HG02973 (cell line): ENCODE measurements around the gene TGFBR3.
A peak's percentile ranks its signal among the peaks of the same experiment; 100 is the strongest.

Experiments
- ATAC-seq: cut with Tn5 transposase; IDR thresholded peaks from one replicate; pipeline ENCODE4 v1.9.1; 2021; ENCODE audit warnings: moderate library complexity; ENCODE audit not compliant: unreplicated experiment

TGFBR3 gene

GRCh38 chr1:91741906-91742305 is 144.0 kb downstream of the TGFBR3 start:
- ATAC-seq, result no peak

GRCh38 chr1:91741301-91741700 is 144.7 kb downstream of the TGFBR3 start:
- ATAC-seq, result no peak

DNA sequence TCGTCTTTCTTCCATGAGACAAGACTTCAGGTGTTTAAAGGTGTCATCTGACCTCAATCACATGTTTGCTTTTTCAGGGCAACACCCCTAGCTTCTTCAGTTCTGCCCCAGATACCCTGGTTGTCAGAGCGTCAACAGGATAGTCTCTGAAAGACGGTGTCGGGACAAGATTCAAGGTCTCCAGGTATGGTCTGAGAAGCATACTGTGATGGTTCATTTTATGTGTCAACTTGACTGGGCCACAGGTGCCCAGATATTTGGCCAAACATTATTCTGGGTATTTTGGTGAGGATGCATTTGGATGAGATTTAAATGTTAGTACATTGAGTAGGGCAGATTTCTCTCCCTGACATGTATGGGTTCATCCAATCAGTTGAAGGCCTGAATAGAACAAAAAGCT is 148.3 kb downstream of the TGFBR3 start:
- no peak for ATAC-seq

DNA sequence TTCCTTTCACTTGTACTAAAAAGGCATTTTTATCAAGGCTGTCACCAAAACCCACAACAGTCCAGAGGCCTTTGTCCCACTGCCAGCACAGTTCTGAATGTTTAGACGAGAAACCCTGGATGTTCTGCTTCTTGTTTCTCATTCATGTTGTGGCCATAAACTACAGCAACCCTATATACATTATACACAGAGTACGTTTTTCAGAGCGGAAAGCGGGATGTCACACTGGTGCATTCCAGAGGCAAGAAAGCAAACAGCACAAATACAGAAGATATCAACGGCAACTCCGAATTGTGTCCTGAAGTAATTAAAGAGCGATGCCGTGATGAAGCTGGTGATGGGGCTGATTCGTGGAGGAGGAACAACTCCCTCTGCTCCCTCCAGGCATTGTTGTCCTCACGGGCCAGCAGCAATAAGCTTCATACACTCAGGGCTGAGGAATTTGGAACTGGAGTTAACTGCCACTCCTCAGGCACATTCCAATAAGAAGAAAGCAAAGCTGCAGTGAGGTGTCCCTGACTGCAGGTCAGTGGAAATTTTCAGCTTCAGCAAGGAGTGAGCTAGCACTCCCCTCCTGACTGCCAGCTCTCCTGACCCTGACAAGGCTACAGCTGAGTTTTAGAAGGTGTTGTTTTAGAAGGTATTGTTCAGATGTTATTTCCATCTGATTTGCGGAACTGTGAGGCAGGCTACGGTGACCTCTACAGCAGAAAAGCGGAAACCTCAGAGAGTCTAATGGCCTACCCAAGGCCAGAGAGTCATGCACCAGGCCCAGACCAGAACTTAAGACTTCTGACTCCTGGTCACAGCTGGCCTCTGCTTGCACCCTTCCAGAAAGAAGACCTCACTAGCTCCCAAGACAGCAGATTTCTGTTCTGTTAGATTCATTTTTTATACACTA is 149.0 kb downstream of the TGFBR3 start:
- ATAC-seq, result no peak

- ATAC-seq, result no peak
Observed at GRCh38 chr1:91736146-91736714, 149.7 kb downstream of the TGFBR3 start.

DNA sequence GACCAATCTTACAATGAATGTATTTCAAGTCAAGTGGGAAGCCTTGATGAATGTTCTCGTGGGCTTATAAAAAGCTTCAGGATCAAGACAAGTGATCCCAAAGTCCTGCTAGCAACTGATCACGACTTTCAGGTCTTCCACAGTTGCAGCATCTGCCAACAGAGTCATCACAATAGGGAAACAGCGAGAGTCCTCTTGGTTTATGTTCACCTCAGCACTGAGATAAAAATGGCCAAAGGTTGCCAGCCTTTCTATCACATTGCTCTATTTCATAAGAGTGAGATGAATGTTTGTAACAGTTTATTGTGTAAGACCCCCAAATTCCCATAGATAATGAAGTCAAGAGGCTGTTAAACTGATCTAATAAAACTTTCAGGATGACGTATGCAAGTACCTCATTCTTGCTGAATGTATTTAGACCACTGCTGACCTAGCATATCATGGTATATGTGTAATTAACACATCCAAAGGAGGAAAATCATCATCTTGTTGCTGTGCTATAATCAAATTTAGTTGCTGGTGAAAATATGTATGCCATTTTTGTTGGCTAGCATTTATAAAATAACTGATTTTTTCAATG is 150.6 kb downstream of the TGFBR3 start:
- ATAC-seq, result no peak

DNA sequence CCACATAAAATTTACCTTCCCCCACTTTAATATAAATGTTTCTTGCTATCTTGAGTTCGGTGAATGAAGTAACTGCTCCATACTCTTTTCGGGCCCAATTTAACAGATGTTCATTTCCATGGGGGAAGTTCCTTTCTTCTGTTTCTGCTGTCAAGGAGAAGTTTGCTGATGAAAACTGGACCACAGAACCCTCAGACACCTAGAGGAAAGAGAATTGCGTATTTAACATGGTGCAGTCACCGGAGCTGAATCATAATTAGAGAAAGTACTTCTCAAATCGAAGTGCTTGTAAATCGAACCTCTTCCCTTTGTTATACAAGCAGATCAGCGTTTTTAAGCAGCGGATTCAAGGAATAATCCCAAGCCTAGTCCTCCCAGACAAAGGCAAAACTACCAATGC is 151.2 kb downstream of the TGFBR3 start:
- ATAC-seq, result no peak

DNA sequence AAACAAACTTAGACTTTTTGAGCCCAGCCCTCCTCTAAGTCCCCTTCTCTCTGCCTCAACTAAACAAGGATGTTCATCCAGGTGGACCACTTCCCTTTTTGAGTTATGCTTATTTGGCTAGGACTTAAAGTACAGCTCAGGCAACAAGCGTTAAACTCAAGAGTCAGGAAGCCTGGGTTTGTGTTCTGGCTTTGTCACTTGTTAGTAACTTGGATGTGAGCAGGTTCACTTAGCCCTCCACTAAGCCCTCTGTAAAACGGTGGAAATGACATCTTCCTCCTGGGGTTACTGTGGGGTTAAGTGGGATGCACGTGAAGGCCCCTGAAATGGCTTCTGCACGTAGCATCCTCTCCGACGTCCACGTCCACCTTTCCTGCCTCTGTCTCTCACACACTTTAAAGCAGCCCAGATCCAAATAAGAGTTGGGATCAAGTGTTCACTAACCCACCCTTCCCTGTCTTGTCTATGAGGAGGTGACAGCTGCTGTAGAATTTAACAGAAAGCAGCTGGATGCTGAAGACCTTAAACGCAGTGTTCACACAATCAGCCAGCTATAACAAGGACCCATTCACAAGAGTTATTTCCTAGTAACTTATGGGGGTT is 152.7 kb downstream of the TGFBR3 start:
- no peak for ATAC-seq

- no peak for ATAC-seq
Observed at GRCh38 chr1:91732291-91733107, 153.5 kb downstream of the TGFBR3 start.

DNA sequence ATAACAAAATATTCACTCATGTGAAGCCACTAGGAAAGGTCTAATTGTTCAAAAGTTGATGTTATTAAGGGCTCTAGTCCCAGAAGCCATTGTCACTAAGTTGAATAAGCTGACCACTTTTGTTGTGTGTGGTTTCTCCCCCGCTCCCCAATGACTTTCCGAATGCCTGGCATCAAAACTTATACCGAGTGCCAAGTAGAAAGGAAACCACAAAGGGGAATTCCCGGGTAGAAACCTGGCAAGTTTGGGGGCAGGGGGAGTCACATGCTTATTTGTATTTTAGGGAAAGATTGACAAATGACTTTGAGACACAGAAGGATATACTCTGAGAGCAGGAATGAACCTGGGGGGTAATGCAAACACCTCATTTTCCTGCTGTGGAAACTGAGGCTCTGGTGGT is 154.1 kb downstream of the TGFBR3 start:
- no peak for ATAC-seq

DNA sequence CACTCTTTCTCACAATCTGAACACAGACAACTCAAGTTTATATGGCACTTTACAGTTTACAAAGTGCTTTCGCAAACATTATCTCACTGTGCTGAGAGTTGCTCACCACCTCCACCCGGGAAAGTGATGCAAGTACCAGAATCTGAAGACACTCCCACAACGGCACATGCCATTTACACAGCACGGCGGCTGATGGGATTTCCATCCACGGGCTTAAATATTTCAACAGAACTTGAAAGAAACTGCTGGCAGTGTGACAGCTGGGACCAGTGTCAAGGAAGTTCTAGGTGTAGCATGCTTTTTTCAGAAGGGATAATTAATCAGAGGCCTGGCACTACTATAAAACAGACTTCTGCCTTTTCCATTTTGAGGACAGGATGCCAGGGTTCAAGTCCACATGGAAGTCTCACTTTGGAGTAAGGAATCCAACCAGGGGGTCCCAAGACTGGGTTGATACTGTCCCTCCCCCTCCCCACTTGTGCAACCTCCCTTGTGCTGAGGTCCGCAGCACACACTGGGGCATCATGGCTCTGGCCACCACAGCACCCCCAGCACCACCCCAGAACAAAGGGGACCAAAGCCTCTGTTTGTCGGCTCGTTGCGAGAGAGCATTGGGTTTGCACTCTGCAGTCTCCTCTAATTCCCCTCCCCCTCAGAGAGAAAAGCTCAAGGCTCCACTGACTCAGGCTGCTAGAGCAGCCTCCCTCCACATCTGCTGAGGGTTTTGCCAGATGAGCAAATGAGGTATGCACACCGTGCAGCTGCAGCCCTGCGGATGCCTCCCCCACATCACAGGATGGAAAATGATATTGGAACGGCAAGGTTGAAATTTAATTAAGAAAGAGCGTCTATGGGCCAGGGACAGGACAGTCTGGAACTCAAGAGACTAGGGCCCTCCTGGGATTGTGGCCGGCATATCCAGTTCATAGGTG is 154.9 kb downstream of the TGFBR3 start:
- peak; percentile 56 for ATAC-seq

DNA sequence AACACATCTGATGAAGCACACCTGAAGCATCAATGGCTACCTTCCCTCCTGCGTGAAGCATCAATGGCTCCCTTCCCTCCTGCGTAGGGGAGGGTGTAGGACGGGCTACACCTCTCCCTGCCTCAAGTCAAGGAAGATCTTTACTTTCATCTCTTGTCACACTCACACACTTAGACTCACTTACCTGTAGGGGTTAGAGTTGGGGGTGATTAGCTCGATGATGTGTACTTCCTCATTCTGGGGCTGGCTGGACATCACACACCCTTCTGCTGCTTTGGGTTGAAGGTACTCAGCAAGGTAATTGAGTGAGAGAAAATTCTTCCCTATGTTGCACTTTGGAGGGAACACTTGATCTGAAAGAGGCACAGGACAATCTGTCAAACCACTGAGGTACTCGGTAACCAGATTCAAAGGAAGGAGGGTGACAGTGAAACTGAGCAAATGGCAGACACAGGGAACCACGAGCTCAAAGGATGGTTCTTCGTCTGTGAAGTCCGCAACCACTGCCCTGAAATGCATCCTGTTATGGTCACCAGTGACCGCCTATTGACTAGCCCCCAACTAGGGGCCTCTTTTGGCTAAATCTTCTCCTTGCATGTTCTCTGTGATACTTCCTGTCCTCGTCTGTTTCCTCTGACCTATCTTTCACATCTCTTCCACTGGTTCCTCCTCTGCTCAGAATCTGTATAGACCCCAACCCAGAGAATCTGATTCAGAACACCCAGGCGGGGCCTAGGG is 156.2 kb downstream of the TGFBR3 start:
- ATAC-seq, result no peak

- ATAC-seq, result no peak
Observed at GRCh38 chr1:91727763-91728162, 158.2 kb downstream of the TGFBR3 start.

DNA sequence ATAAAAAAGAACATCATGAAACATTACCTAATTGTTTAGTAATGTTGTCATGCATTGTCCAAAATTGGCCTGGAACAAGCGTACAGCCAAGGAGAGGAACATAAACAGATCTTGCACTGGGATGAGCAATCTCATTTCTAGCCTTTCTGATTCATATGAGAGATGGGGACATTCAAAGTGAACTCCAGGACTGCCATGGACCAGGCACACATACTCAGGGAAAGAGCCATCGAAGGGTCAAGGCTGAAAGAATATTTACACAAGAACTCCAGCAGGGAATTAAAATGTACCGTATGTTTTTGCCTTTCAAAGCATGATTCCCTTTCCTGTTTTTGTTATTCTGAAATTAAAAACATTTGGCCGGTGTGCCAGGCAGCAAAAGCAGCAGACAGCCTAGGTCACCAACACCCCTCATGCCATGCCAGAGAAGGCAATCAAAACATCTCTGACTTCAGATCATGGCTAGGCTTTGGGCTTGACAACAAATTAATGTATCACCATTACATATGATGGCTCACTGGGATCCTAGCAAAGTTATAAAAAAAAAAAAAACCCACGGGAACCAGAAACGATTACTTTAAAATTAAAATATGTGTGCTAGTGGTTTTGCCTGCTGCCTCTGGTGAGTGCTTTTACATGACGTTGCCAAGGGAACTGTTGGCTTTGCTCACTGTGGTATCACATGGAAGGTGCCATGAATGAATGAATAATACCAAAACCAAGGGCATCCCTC is 159.8 kb downstream of the TGFBR3 start:
- no peak for ATAC-seq

DNA sequence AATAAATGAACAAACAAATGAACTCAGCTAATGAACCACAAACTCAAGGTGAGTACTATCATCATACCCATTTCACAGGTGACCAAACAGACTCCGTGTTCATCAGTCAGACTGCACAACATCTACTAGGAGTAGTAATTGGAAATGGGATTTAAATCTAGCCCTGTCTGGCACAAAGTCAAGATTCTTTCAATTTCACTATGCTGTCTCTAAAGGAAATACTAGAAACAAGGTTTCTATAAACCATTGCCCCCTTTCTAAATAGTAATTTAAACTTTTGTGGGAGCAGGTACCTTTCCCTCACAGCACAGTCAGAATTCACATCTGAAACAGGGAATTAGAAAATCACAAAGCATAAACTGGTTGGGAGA is 160.3 kb downstream of the TGFBR3 start:
- ATAC-seq, result no peak

GRCh38 chr1:91724644-91725043 is 161.3 kb downstream of the TGFBR3 start:
- no peak for ATAC-seq

GRCh38 chr1:91724231-91724630 is 161.7 kb downstream of the TGFBR3 start:
- no peak for ATAC-seq

GRCh38 chr1:91720044-91720443 is 165.9 kb downstream of the TGFBR3 start:
- no peak for ATAC-seq

DNA sequence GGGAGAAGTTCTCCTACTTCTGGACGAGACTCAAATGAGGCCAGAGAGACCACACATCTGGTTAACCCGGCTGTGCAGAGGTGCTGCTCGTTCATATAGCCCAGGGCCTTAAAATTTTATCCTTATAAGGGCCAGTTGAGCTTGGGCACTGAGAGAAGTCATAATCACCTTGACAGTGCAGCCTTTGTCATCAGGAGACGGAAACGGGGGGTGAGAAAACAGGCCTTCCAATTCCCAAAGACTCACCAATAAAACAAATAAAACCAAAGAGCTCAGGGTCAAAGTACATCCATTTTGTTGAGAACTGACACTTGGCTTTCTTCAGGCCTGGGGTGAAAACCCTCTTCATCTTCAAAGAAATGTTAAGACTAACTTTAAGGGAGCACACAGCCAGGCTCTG is 167.1 kb downstream of the TGFBR3 start:
- ATAC-seq, result no peak
